ENCODE measurements around the gene PRODH.
"Not testable (repeated sequence)": the region's sequence is repeated elsewhere in the genome, so short reads cannot be mapped to it uniquely, and the experiment has no call there.

Gene PRODH

GRCh38 chr22:18971321-18971751, 35.2 kb upstream of the PRODH start:
- no peak for FAIRE-seq
- no peak for DNase-seq (ENCODE audit: insufficient read length, low spot score)
- TF ChIP-seq, protein P1, sequence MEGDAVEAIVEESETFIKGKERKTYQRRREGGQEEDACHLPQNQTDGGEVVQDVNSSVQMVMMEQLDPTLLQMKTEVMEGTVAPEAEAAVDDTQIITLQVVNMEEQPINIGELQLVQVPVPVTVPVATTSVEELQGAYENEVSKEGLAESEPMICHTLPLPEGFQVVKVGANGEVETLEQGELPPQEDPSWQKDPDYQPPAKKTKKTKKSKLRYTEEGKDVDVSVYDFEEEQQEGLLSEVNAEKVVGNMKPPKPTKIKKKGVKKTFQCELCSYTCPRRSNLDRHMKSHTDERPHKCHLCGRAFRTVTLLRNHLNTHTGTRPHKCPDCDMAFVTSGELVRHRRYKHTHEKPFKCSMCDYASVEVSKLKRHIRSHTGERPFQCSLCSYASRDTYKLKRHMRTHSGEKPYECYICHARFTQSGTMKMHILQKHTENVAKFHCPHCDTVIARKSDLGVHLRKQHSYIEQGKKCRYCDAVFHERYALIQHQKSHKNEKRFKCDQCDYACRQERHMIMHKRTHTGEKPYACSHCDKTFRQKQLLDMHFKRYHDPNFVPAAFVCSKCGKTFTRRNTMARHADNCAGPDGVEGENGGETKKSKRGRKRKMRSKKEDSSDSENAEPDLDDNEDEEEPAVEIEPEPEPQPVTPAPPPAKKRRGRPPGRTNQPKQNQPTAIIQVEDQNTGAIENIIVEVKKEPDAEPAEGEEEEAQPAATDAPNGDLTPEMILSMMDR (IDR thresholded peaks at IDR 0.05; ENCODE audit: insufficient read depth, missing control alignments): no peak

GRCh38 chr22:18970948-18971315, 34.8 kb upstream of the PRODH start:
- TF ChIP-seq, protein P1 (IDR thresholded peaks at IDR 0.05; ENCODE audit: insufficient read depth, missing control alignments): no peak
- DNase-seq (ENCODE audit: insufficient read length, low spot score) (no peak), FAIRE-seq (no peak)

GRCh38 chr22:18970176-18970947, 34.3 kb upstream of the PRODH start:
- DNase-seq (ENCODE audit: insufficient read length, low spot score) (no peak), FAIRE-seq (no peak)
- TF ChIP-seq, protein P1 (IDR thresholded peaks at IDR 0.05; ENCODE audit: insufficient read depth, missing control alignments): no peak

GRCh38 chr22:18969158-18969942, 33.3 kb upstream of the PRODH start:
- FAIRE-seq; DNase-seq (ENCODE audit: insufficient read length, low spot score): not testable (repeated sequence)

DNA sequence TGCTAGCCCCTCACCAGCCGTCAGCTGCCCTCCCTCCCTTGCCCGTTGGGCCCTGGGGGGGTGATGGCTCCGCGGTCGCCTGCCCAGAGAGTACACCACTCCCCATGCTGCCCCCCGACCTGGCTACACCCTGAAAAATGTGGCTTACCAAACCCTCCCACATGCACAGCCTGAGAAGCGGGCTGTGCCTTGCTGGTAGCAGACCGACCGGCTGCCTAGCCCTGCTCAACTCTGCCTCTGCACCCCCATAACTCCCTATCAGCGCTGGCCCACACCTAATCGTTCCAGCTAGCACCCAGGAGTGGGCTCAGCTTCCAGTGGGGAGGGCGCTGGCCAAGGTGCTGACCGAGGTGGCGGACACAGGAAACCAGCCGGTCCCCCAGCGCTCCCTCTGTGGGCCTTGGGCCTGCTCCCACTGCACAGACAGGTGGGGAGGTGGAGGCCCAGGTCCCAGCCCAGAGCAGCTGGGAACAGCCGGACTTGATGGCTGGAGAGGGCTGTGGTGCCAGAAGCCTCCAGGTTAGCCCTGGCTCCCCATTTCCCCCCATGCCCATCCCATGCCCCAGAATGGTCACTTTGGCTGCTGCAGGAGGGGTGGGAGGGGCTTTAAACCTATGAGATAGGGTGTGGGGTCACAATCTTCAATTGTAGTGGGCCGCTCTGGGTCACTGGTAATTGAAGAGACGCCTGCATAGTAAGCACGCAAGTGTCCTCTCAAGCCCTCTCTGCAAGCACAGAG, 32.1 kb upstream of the PRODH start:
- DNase-seq (ENCODE audit: insufficient read length, low spot score): no peak
- FAIRE-seq: no peak
- TF ChIP-seq, protein P1 (IDR thresholded peaks at IDR 0.05; ENCODE audit: insufficient read depth, missing control alignments): no peak

- not testable (repeated sequence) for FAIRE-seq; DNase-seq (ENCODE audit: insufficient read length, low spot score)
These were observed 31.4 kb upstream of the PRODH start for GRCh38 chr22:18967391-18968010.

DNA sequence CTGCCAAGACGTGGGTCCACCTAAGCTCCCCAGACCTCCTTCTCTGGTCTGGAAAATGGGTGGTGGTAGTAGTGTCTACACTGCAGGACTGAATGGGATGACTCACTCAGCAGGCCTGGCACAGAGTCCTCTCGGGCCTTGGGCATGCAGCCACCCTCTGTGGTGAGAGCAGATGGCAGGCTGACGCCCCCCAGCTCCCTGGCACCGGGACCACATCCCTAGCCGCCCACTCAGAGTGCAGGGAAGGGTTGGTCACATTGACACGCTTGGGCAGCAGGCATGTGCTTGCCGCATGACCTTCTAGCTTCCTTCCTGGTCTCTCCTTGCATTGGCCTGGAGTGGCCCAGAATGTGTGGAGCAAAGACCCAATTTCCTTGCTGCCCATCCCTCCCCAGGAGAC, 30.7 kb upstream of the PRODH start:
- no peak for FAIRE-seq
- TF ChIP-seq, protein P1 (IDR thresholded peaks at IDR 0.05; ENCODE audit: insufficient read depth, missing control alignments): no peak
- no peak for DNase-seq (ENCODE audit: insufficient read length, low spot score)
